Measurements from ENCODE around the gene TRIOBP.

DNA sequence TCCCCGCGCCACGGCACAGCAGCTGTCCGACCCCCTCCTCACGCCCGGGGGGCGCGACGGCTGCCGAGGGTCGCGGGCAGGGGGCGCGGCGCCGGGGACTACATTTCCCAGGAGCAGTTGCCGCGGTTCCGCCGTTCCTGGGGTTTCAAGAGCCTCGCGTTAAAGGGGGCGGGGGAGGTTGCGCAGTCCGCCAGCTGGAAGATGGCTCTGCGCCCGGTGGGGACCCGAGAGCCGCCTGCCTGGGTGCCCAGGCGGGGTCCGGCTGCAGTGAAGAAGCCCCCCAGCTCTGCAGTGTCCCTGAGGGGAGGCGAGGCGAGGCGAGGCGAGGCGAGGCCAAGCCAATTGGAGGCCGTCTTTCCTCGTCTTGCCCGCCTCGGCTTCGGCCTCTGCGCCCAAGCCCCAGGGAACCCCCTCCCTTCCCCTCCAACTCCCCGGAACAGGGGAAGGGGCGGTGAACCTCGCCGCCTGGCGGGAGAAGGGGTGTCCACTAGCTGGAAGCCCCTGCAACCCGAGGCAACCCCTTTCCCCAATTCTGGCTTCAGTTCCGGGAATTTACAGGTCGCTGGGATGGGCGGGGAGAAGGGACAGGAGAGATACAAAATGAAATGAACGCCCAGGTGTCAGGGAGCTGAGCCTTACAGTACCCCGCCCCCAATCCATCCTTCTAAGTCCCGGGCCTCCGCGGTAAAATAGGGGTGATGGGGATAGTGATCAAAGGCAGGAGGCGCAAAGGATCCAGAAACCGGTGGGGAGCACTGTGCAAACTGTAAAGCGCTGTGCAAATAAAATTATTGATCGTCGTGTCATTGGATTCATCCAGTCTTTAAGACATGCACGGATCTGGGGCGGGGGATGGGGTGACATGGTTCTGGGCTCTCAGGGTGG lies 105.7 kb downstream of the TRIOBP start:
- TF ChIP-seq ZNF423 (tag by site-specific recombination; IDR thresholded peaks at IDR 0.05) (no peak), ZNF311 (tag by site-specific recombination; IDR thresholded peaks at IDR 0.05; ENCODE audit: borderline replicate concordance) (no peak), ZSCAN16 (tag by site-specific recombination; IDR thresholded peaks at IDR 0.05) (peak; percentile 96)
- TF ChIP-seq, protein P1, sequence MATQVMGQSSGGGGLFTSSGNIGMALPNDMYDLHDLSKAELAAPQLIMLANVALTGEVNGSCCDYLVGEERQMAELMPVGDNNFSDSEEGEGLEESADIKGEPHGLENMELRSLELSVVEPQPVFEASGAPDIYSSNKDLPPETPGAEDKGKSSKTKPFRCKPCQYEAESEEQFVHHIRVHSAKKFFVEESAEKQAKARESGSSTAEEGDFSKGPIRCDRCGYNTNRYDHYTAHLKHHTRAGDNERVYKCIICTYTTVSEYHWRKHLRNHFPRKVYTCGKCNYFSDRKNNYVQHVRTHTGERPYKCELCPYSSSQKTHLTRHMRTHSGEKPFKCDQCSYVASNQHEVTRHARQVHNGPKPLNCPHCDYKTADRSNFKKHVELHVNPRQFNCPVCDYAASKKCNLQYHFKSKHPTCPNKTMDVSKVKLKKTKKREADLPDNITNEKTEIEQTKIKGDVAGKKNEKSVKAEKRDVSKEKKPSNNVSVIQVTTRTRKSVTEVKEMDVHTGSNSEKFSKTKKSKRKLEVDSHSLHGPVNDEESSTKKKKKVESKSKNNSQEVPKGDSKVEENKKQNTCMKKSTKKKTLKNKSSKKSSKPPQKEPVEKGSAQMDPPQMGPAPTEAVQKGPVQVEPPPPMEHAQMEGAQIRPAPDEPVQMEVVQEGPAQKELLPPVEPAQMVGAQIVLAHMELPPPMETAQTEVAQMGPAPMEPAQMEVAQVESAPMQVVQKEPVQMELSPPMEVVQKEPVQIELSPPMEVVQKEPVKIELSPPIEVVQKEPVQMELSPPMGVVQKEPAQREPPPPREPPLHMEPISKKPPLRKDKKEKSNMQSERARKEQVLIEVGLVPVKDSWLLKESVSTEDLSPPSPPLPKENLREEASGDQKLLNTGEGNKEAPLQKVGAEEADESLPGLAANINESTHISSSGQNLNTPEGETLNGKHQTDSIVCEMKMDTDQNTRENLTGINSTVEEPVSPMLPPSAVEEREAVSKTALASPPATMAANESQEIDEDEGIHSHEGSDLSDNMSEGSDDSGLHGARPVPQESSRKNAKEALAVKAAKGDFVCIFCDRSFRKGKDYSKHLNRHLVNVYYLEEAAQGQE (tag by site-specific recombination; IDR thresholded peaks at IDR 0.05), result no peak
- TF ChIP-seq, protein P2, sequence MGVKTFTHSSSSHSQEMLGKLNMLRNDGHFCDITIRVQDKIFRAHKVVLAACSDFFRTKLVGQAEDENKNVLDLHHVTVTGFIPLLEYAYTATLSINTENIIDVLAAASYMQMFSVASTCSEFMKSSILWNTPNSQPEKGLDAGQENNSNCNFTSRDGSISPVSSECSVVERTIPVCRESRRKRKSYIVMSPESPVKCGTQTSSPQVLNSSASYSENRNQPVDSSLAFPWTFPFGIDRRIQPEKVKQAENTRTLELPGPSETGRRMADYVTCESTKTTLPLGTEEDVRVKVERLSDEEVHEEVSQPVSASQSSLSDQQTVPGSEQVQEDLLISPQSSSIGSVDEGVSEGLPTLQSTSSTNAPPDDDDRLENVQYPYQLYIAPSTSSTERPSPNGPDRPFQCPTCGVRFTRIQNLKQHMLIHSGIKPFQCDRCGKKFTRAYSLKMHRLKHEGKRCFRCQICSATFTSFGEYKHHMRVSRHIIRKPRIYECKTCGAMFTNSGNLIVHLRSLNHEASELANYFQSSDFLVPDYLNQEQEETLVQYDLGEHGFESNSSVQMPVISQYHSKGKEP (tag by site-specific recombination; IDR thresholded peaks at IDR 0.05), result no peak
- TF ChIP-seq, protein P3, sequence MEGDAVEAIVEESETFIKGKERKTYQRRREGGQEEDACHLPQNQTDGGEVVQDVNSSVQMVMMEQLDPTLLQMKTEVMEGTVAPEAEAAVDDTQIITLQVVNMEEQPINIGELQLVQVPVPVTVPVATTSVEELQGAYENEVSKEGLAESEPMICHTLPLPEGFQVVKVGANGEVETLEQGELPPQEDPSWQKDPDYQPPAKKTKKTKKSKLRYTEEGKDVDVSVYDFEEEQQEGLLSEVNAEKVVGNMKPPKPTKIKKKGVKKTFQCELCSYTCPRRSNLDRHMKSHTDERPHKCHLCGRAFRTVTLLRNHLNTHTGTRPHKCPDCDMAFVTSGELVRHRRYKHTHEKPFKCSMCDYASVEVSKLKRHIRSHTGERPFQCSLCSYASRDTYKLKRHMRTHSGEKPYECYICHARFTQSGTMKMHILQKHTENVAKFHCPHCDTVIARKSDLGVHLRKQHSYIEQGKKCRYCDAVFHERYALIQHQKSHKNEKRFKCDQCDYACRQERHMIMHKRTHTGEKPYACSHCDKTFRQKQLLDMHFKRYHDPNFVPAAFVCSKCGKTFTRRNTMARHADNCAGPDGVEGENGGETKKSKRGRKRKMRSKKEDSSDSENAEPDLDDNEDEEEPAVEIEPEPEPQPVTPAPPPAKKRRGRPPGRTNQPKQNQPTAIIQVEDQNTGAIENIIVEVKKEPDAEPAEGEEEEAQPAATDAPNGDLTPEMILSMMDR (tag by site-specific recombination; IDR thresholded peaks at IDR 0.05), result no peak; the same call in 1 of the 2 replicates

All from HEK293 (cell line).